Neuronal stem cell (in vitro differentiated cells): Measurements from ENCODE around the gene WFDC12.

Source experiments
- DNase-seq: peaks from one replicate; pipeline ENCODE4 v3.0.0-alpha.2; 2013; ENCODE audit warnings: low spot score
- H2AFZ ChIP-seq: one replicate; pipeline ENCODE4 v1.6.1; 2013; ENCODE audit warnings: mild to moderate bottlenecking, low read length, inconsistent platforms
- H2AK5ac ChIP-seq: 2 replicates; pipeline ENCODE4 v1.6.1; 2013; ENCODE audit warnings: low read depth, mild to moderate bottlenecking, inconsistent platforms, low read length, moderate library complexity, mixed read lengths
- H2BK120ac ChIP-seq: 2 replicates; pipeline ENCODE4 v1.6.1; 2013; ENCODE audit warnings: low read depth, mild to moderate bottlenecking, inconsistent platforms, low read length, moderate library complexity, mixed read lengths
- H2BK12ac ChIP-seq: one replicate; pipeline ENCODE4 v1.6.1; 2013; ENCODE audit warnings: low read length, inconsistent platforms
- H2BK15ac ChIP-seq: 2 replicates; pipeline ENCODE4 v1.6.1; 2013; ENCODE audit warnings: mild to moderate bottlenecking, low read length, inconsistent platforms, mixed read lengths
- H2BK5ac ChIP-seq: one replicate; pipeline ENCODE4 v1.6.1; 2013; ENCODE audit warnings: inconsistent platforms, mild to moderate bottlenecking, low read length, moderate library complexity
- H3K14ac ChIP-seq: one replicate; pipeline ENCODE4 v1.6.1; 2013; ENCODE audit warnings: low read length, inconsistent platforms
- H3K18ac ChIP-seq: 2 replicates; pipeline ENCODE4 v1.6.1; 2013; ENCODE audit warnings: low read length, inconsistent platforms
- H3K23ac ChIP-seq: 2 replicates; pipeline ENCODE4 v1.6.1; 2013; ENCODE audit warnings: low read depth, mild to moderate bottlenecking, mixed read lengths, low read length, inconsistent platforms; ENCODE audit not compliant: poor library complexity
- H3K27ac ChIP-seq: replicated peaks from 3 replicates; pipeline ENCODE4 v1.5.1; 2013; ENCODE audit warnings: low read length, inconsistent platforms
- H3K27me3 ChIP-seq, 3 experiments: 2 replicates each; pipeline ENCODE4 v1.6.1; 2013; ENCODE audit warnings: low read length in 3 of 3, mild to moderate bottlenecking in 2 of 3, inconsistent platforms in 1 of 3, low read depth in 1 of 3, mixed read lengths in 1 of 3, moderate library complexity in 1 of 3; ENCODE audit not compliant: control insufficient read depth in 3 of 3, insufficient read depth in 3 of 3
- H3K36me3 ChIP-seq, 2 donors: replicated peaks in 1 of 2; 2 replicates each; pipeline ENCODE4 v1.6.1; 2013; ENCODE audit warnings: low read length in 2 of 2; ENCODE audit not compliant: control insufficient read depth in 2 of 2, insufficient read depth in 2 of 2
- H3K4ac ChIP-seq: 2 replicates; pipeline ENCODE4 v1.6.1; 2013; ENCODE audit warnings: inconsistent platforms, mild to moderate bottlenecking, low read length, moderate library complexity
- H3K4me1 ChIP-seq, 2 donors: 1 replicate in 1 of 2; 2 replicates in 1 of 2; pipeline ENCODE4 v1.6.1; 2013; ENCODE audit warnings: low read length in 2 of 2, low read depth in 1 of 2; ENCODE audit not compliant: control insufficient read depth in 2 of 2, insufficient read depth in 1 of 2
- H3K4me2 ChIP-seq: one replicate; pipeline ENCODE4 v1.6.1; 2013; ENCODE audit warnings: mild to moderate bottlenecking, low read length, inconsistent platforms; ENCODE audit not compliant: insufficient read depth, poor library complexity, severe bottlenecking
- H3K4me3 ChIP-seq, 2 donors: 2 replicates each; pipeline ENCODE4 v1.5.1; 2013; ENCODE audit warnings: low read length in 2 of 2, mild to moderate bottlenecking in 2 of 2, inconsistent platforms in 1 of 2, moderate library complexity in 1 of 2
- H3K79me1 ChIP-seq: one replicate; pipeline ENCODE4 v1.6.1; 2013; ENCODE audit warnings: low read depth, mild to moderate bottlenecking, inconsistent platforms, low read length, moderate library complexity
- H3K9ac ChIP-seq: one replicate; pipeline ENCODE4 v1.6.1; 2013; ENCODE audit warnings: mild to moderate bottlenecking, low read depth, low read length, inconsistent platforms; ENCODE audit not compliant: poor library complexity
- H3K9me3 ChIP-seq, 2 donors: replicated peaks in 1 of 2; 2 replicates each; pipeline versions ENCODE3 to v1.6.1; 2013; ENCODE audit warnings: low read length in 2 of 2, mild to moderate bottlenecking in 2 of 2, inconsistent platforms in 1 of 2, low read depth in 1 of 2, mixed read lengths in 1 of 2, moderate library complexity in 1 of 2; ENCODE audit not compliant: control insufficient read depth in 2 of 2, insufficient read depth in 1 of 2
- H4K8ac ChIP-seq: one replicate; pipeline ENCODE4 v1.6.1; 2013; ENCODE audit warnings: low read depth, mild to moderate bottlenecking, inconsistent platforms, low read length, moderate library complexity
- H4K91ac ChIP-seq: one replicate; pipeline ENCODE4 v1.6.1; 2013; ENCODE audit warnings: low read length, low read depth, mild to moderate bottlenecking, inconsistent platforms; ENCODE audit not compliant: poor library complexity
- WGBS, 2 donors: extraction: QIAGEN DNeasy Blood & Tissue Kit; methylation state at CpG; one replicate each; pipeline ENCODE4 v1.1.7; 2013; ENCODE audit warnings: missing lambda C conversion rate in 2 of 2, mixed read lengths in 1 of 2; ENCODE audit not compliant: insufficient read length in 2 of 2, insufficient replicate concordance in 1 of 2; ENCODE audit errors: extremely low coverage in 2 of 2; 5-methylcytosine and 5-hydroxymethylcytosine counted together

Gene WFDC12

GRCh38 chr20:45128099-45128498 lies 3.8 kb upstream of the WFDC12 start:
- no peak overlapping the region for H4K91ac ChIP-seq
- H3K27ac ChIP-seq, result no peak overlapping the region
- H3K79me1 ChIP-seq, result no peaks in the 10 kb centered on the region
- H3K4me1 ChIP-seq, result no peaks in the 10 kb centered on the region
- DNase-seq, result no peak
- H3K14ac ChIP-seq, result no peak overlapping the region
- H3K4me3 ChIP-seq, result no peak overlapping the region
- H3K4me2 ChIP-seq, result no peak overlapping the region
- no peak overlapping the region for H2AK5ac ChIP-seq
- no peak overlapping the region for H3K4ac ChIP-seq
- H3K9me3 ChIP-seq, result no peaks in the 10 kb centered on the region
- no peak overlapping the region for H3K9ac ChIP-seq
- no CpG with 5 or more reads among the region's 2 CpGs for WGBS, 2 donors
- no peak overlapping the region for H4K8ac ChIP-seq
- no peak overlapping the region for H2BK120ac ChIP-seq
- no peak overlapping the region for H2BK5ac ChIP-seq
- no peak overlapping the region for H2AFZ ChIP-seq
- H2BK15ac ChIP-seq, result no peak overlapping the region
- no peak overlapping the region for H3K23ac ChIP-seq
- H3K36me3 ChIP-seq, result no peaks in the 10 kb centered on the region
- no peak overlapping the region for H3K18ac ChIP-seq
- H2BK12ac ChIP-seq, result no peak overlapping the region
- H3K27me3 ChIP-seq, result peaks cover 0 to 7% (median 0%) of the 10 kb centered on the region in 3 experiments

- no peak overlapping the region for H3K14ac ChIP-seq
- WGBS, 2 donors, result no CpG with 5 or more reads among the region's 2 CpGs
Measured at GRCh38 chr20:45121388-45121787, 2.9 kb downstream of the WFDC12 start.

GRCh38 chr20:45119556-45120266 lies 4.6 kb downstream of the WFDC12 start:
- Histone ChIP-seq H2AFZ (no peak overlapping the region), H3K27me3 (peaks cover 0 to 19% (median 0%) of the 10 kb centered on the region in 3 experiments), H3K4ac (no peak overlapping the region), H4K91ac (no peak overlapping the region), H4K8ac (no peak overlapping the region), H3K4me3 (no peak overlapping the region), H2BK5ac (no peak overlapping the region), H3K27ac (no peak overlapping the region), H2BK120ac (no peak overlapping the region), H3K4me2 (no peak overlapping the region), H3K23ac (no peak overlapping the region), H3K9ac (no peak overlapping the region), H3K14ac (no peak overlapping the region), H2BK12ac (no peak overlapping the region), H3K79me1 (no peaks in the 10 kb centered on the region), H3K9me3 (no peaks in the 10 kb centered on the region), H3K18ac (no peak overlapping the region), H2AK5ac (no peak overlapping the region), H2BK15ac (no peak overlapping the region), H3K4me1 (peaks cover 0 to 1% of the 10 kb centered on the region in 2 donors), H3K36me3 (no peaks in the 10 kb centered on the region)
- DNase-seq, result no peak
- no CpG with 5 or more reads among the region's 2 CpGs for WGBS, 2 donors

More at GRCh38 chr20:45121388-45121787, 2.9 kb downstream of the WFDC12 start:
- Histone ChIP-seq H3K9ac (no peak overlapping the region), H2BK15ac (no peak overlapping the region), H2AK5ac (no peak overlapping the region), H3K4ac (no peak overlapping the region), H3K79me1 (no peaks in the 10 kb centered on the region), H3K23ac (no peak overlapping the region), H3K4me2 (no peak overlapping the region), H3K18ac (no peak overlapping the region), H3K27me3 (peaks cover 0 to 5% (median 0%) of the 10 kb centered on the region in 3 experiments), H2BK5ac (no peak overlapping the region), H3K4me1 (no peaks in the 10 kb centered on the region), H3K27ac (no peak overlapping the region), H4K8ac (no peak overlapping the region), H2AFZ (no peak overlapping the region), H3K9me3 (no peaks in the 10 kb centered on the region), H2BK12ac (no peak overlapping the region), H4K91ac (no peak overlapping the region), H3K4me3 (no peak overlapping the region), H2BK120ac (no peak overlapping the region), H3K36me3 (no peaks in the 10 kb centered on the region)
- no peak for DNase-seq

DNA sequence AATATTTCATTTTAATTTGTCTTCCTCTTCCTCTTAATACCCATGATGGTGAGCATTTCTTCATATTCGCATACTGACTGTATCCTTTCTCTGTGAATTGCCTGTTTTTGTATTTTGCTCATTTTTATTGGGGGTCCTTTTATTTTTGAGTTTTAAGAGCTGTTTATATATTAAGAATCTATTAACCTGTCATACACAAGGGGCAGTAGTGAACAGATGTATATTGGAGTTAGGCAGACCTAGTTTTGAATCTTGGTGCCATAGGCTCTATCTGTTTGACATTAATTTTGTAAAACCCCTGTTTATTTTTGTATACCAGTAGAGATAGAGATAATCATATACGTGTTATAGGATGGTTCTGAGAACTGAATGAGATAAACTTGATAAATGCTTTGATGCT lies 6.2 kb downstream of the WFDC12 start:
- no peak overlapping the region for H3K4me2 ChIP-seq

More for the DNA sequence above, 6.2 kb downstream of the WFDC12 start:
- H2AK5ac ChIP-seq, result no peak overlapping the region
- no peaks in the 10 kb centered on the region for H3K79me1 ChIP-seq
- no peaks in the 10 kb centered on the region for H3K36me3 ChIP-seq
- H3K4me3 ChIP-seq, result no peak overlapping the region
- no peak overlapping the region for H2AFZ ChIP-seq
- H3K27ac ChIP-seq, result no peak overlapping the region
- no peak overlapping the region for H4K8ac ChIP-seq
- peaks cover 0 to 27% (median 0%) of the 10 kb centered on the region in 3 experiments for H3K27me3 ChIP-seq
- no peak overlapping the region for H3K14ac ChIP-seq
- WGBS, 2 donors, result no CpG with 5 or more reads among the region's 2 CpGs
- no peak for DNase-seq
- no peak overlapping the region for H4K91ac ChIP-seq
- H3K23ac ChIP-seq, result no peak overlapping the region
- no peak overlapping the region for H2BK120ac ChIP-seq
- H2BK12ac ChIP-seq, result no peak overlapping the region
- H2BK5ac ChIP-seq, result no peak overlapping the region
- no peak overlapping the region for H3K9ac ChIP-seq
- no peak overlapping the region for H3K4ac ChIP-seq
- H3K9me3 ChIP-seq, result no peaks in the 10 kb centered on the region
- H3K4me1 ChIP-seq, result peaks cover 0 to 1% of the 10 kb centered on the region in 2 donors
- H3K18ac ChIP-seq, result no peak overlapping the region
- no peak overlapping the region for H2BK15ac ChIP-seq
